ENCODE data around the gene PPP1R3E. TPM values are rescaled to one million over a fixed set of nuclear protein-coding genes. Genes with fewer than 3 reads are reported as not detected.

The PPP1R3E gene
- polyA plus RNA-seq, 4 donors, result 22.5 to 31.7 (median 25.0) TPM

GRCh38 chr14:23323838-23324454 lies 21.3 kb upstream of the PPP1R3E start:
- no peak for DNase-seq (ENCODE audit: low read depth in 4 of 4, low spot score in 3 of 4)

GRCh38 chr14:23322568-23323517 lies 20.2 kb upstream of the PPP1R3E start:
- no peak for DNase-seq (ENCODE audit: low read depth in 4 of 4, low spot score in 3 of 4)

- peak in 1 of 4 donors; percentile 25 for DNase-seq (ENCODE audit: low read depth in 4 of 4, low spot score in 3 of 4)
Measured at GRCh38 chr14:23321572-23322547, 19.2 kb upstream of the PPP1R3E start.

GRCh38 chr14:23320584-23321571 lies 18.2 kb upstream of the PPP1R3E start, which contains the start of gene PABPN1:
PABPN1 (plus strand) TSS chr14:23321457; CDS start chr14:23321470, 13 bp downstream.
- peak; percentile 99 to 100 (median 100) for DNase-seq (ENCODE audit: low read depth in 4 of 4, low spot score in 3 of 4)

- no peak for DNase-seq (ENCODE audit: low read depth in 4 of 4, low spot score in 3 of 4)
Measured at GRCh38 chr14:23319746-23320583, 17.3 kb upstream of the PPP1R3E start.

- no peak for DNase-seq (ENCODE audit: low read depth in 4 of 4, low spot score in 3 of 4)
Measured at GRCh38 chr14:23316300-23316699, 13.6 kb upstream of the PPP1R3E start.

- DNase-seq (ENCODE audit: low read depth in 4 of 4, low spot score in 3 of 4), result no peak
Measured at GRCh38 chr14:23310546-23310945, 7.9 kb upstream of the PPP1R3E start.

- no peak for DNase-seq (ENCODE audit: low read depth in 4 of 4, low spot score in 3 of 4)
Measured at GRCh38 chr14:23308721-23309445, 6.2 kb upstream of the PPP1R3E start.

- DNase-seq (ENCODE audit: low read depth in 4 of 4, low spot score in 3 of 4), result no peak
Measured at GRCh38 chr14:23307687-23308644, 5.3 kb upstream of the PPP1R3E start.

GRCh38 chr14:23307146-23307530 lies 4.5 kb upstream of the PPP1R3E start:
- no peak for DNase-seq (ENCODE audit: low read depth in 4 of 4, low spot score in 3 of 4)

GRCh38 chr14:23306412-23307145 lies 3.9 kb upstream of the PPP1R3E start, which contains the start of gene BCL2L2:
BCL2L2 (plus strand) TSS chr14:23306833; CDS start chr14:23307768, 935 bp downstream.
- DNase-seq (ENCODE audit: low read depth in 4 of 4, low spot score in 3 of 4), result peak; percentile 84 to 87 (median 86)

- DNase-seq (ENCODE audit: low read depth in 4 of 4, low spot score in 3 of 4), result no peak
Measured at GRCh38 chr14:23301969-23302289, 730 bp downstream of the PPP1R3E start.

- DNase-seq (ENCODE audit: low read depth in 4 of 4, low spot score in 3 of 4), result peak; percentile 93 to 98 (median 97)
Measured at GRCh38 chr14:23301288-23301968, 1.2 kb downstream of the PPP1R3E start.

GRCh38 chr14:23300687-23301223 lies 1.9 kb downstream of the PPP1R3E start:
- no peak for DNase-seq (ENCODE audit: low read depth in 4 of 4, low spot score in 3 of 4)
